RWPE1 (cell line): ENCODE measurements around the gene COX4I1.
"Not testable (repeated sequence)": the region's sequence is repeated elsewhere in the genome, so short reads cannot be mapped to it uniquely, and the experiment has no call there.

Source experiments
- CTCF ChIA-PET: fragments of 350-600 bp; sonication (Branson Sonifier 250); formaldehyde crosslinking; extraction: SDS; loops from one replicate; lab custom pipeline; 2021; lab: Yijun Ruan, JAX
- POLR2A ChIA-PET: fragments of 400-600 bp; formaldehyde crosslinking; extraction: SDS; loops from one replicate; lab custom pipeline; 2020; ENCODE audit warnings: antibody characterized with exemption; ENCODE audit not compliant: low non-redundant PET; lab: Yijun Ruan, JAX
- DNase-seq: peaks from one replicate; pipeline ENCODE4 v3.0.0; 2012; ENCODE audit warnings: low spot score
- H3K27ac ChIP-seq: fragments of 450-650 bp; 2 replicates; pipeline ENCODE4 v1.5.1; 2017
- CTCF ChIP-seq: fragments of 450-650 bp; conservative IDR thresholded peaks from 2 replicates; pipeline ENCODE4 v1.5.1; 2017; ENCODE audit warnings: low read depth, mild to moderate bottlenecking

Gene COX4I1

DNA sequence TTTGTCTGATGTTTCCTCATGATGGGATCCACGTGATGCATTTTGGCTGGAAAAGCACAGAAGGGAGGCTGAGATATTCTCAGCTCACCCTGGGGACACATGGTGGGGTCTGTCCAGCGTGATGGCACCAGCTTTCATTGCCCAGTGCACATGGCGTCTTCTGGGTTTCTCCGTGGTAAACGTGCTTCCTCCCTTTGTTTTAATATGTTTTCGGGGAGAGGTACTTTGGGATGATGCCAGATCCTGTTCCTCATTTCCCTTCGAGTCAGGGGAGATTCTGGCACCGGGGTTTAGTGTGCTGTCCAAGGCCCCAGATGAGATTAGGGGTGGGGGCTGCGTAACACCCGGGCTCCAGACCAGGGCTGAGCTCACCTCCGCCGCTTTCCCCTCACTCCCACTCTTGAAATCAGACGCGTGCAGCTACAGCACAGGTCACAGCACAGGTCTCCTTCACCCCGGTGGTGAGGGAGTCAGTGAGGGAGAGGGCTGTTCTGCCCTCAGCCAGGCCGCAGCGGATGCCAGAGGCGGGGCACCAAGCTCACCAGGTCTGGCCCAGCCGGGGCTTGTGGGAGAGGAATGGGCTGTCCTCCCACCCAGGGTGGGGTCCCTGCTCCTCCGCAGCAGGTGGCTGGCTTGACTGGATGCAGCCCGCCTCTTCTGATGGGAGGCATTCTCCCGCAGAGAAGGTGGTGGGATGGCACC, 33.9 kb downstream of the COX4I1 start:
- TF ChIP-seq CTCF: no peak
- DNase-seq: no peak
- ChIA-PET CTCF (no interaction called here), POLR2A (no interaction called here)
- no peak overlapping the region for H3K27ac ChIP-seq

GRCh38 chr16:85834741-85835140, 35.2 kb downstream of the COX4I1 start:
- DNase-seq: no peak
- no peak for TF ChIP-seq CTCF
- ChIA-PET POLR2A (interaction anchor here (0.6 kb wide), 1 partner anchor 14 kb away, joined by 4 read pairs; no protein-coding TSS in a partner anchor), CTCF (interaction anchor here (1.5 kb wide), 1 partner anchor 13 kb away, joined by 3 read pairs; no protein-coding TSS in a partner anchor)
- H3K27ac ChIP-seq: no peak overlapping the region

DNA sequence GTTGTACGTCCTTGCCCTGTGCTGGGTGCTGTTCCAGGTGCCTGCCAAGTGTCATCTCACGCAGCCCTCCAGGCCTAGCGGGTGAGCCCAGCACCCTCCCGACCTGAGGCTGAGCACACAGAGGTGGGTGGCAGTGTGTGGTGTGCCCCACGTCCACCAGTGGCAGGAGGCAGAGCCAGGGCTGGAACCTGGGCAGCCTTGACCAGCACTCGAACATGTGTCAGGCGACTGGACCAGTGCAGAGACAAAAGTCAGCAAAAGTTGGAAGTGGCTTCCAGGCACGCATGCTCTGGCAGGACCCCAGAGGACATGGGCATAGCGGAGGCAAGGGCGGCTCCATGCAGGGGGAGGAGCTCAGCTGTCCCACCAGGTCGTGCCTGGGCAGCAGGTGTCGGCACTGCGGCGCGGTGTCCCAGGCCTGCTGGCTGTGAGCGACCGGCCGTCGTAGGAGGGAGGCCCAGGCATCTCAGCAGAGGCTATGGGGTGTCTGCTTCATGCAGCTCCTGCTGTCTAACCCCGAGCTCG, 35.8 kb downstream of the COX4I1 start:
- no peak for TF ChIP-seq CTCF
- ChIA-PET POLR2A (no interaction called here), CTCF (interaction anchor here (1.5 kb wide), 1 partner anchor 14 kb away, joined by 3 read pairs; no protein-coding TSS in a partner anchor)

DNA sequence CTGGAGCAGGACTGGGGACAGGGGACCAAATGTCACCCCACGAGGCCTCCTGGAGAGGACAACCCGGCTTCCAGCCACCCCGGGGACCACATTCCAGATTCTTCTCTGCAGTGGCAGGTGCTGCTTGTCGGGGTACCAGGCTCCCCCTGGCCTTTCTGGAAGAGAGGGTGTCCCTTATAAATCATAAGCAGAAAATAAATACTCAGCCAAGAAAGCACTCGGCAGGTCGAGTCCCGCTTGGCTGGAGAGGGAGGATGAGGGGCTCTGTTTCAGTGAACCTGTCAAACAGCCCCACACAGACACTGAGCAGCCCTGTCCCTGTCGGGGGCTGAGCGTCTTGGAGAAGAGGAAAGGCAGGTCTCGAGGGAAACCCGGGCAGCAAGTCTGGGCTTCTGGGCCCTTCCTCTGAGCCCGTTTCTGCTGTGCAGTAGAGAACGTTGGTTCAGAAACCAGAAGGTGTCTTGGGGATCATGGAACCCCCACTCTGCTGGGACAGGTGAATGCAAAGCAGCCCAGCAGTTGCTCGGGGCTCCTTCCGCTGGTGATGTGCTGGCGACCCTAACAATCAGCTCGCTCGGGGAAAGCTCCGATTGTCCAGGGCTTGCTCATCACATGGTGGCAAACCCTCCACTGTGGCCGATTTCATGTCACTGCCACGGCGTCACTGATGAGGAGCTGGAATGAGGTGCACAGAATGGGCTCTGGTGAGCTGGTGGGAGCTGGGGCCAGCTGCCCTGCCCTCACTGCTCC, 36.6 kb downstream of the COX4I1 start:
- TF ChIP-seq CTCF: no peak
- DNase-seq: no peak
- no peak overlapping the region for H3K27ac ChIP-seq
- POLR2A ChIA-PET: no interaction called here
- CTCF ChIA-PET: no interaction called here

More for the DNA sequence above, 35.8 kb downstream of the COX4I1 start:
- no peak overlapping the region for H3K27ac ChIP-seq
- DNase-seq: no peak

GRCh38 chr16:85836706-85837582, 37.4 kb downstream of the COX4I1 start:
- ChIA-PET CTCF (no interaction called here), POLR2A (no interaction called here)

DNA sequence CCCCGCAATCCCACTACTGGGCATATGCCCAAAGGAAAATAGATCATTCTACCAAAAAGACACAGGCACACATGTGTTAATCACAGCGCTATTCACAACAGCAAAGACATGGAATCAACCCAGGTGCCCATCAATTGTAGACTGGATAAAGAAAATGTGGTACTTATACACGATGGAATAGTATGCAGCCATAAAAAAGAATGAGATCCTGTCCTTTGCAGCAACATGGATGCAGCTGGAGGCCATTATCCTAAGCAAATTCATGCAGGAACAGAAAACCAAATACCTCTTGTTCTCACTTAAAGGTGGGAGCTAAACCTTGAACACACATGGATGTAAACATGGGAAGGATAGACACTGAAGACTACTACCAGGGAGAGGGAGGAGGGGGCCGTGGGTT, 38.2 kb downstream of the COX4I1 start:
- POLR2A ChIA-PET, CTCF ChIA-PET, H3K27ac ChIP-seq: not testable (repeated sequence)

More at GRCh38 chr16:85836706-85837582, 37.4 kb downstream of the COX4I1 start:
- DNase-seq: no peak
- no peak overlapping the region for H3K27ac ChIP-seq
- no peak for TF ChIP-seq CTCF

More for the DNA sequence above, 38.2 kb downstream of the COX4I1 start:
- DNase-seq: not testable (repeated sequence)
